Body of pancreas (tissue), 4 donors: ENCODE results near the gene SLC22A6. TPM values are rescaled to one million over a fixed set of nuclear protein-coding genes. Genes with fewer than 3 reads are reported as not detected.

Source experiments
- ATAC-seq: fragments of 150-250 bp; one replicate; pipeline ENCODE4 v1.9.1; 2016
- DNase-seq, 4 donors: peaks; one replicate each; pipeline ENCODE4 v3.0.0-alpha.2; 2019
- H3K27ac ChIP-seq, 4 donors: fragments of 200-600 bp; sonication (generic); 1 replicate in 3 of 4; 2 replicates in 1 of 4; pipeline versions ENCODE4 v1.5.1 to v1.6.1; 2016 to 2019; ENCODE audit warnings: mild to moderate bottlenecking in 1 of 4, mixed read lengths in 1 of 4, moderate library complexity in 1 of 4
- H3K27me3 ChIP-seq, 2 donors: fragments of 200-600 bp; sonication (generic); one replicate each; pipeline ENCODE4 v1.6.0; 2016; ENCODE audit warnings: mild to moderate bottlenecking in 1 of 2
- H3K36me3 ChIP-seq, 2 donors: fragments of 200-600 bp; sonication (generic); replicated peaks in 1 of 2; 2 replicates each; pipeline ENCODE4 v1.5.1; 2016; ENCODE audit warnings: low read depth in 2 of 2; ENCODE audit not compliant: insufficient read depth in 1 of 2
- H3K4me1 ChIP-seq: fragments of 200-600 bp; sonication (generic); one replicate; pipeline ENCODE4 v1.6.0; 2016
- H3K4me3 ChIP-seq, 2 donors: fragments of 200-600 bp; sonication (generic); 1 replicate in 1 of 2; 2 replicates in 1 of 2; pipeline ENCODE4 v1.5.1; 2016 to 2019
- H3K9me3 ChIP-seq, 3 donors: fragments of 200-600 bp; sonication (generic); 1 replicate in 2 of 3; 2 replicates in 1 of 3; pipeline ENCODE4 v1.5.1; 2016
- CTCF ChIP-seq, 7 experiments: fragments of 450-650 bp in 4 of 7; fragments of 200-600 bp in 3 of 7; sonication (generic) in 3 of 7; IDR thresholded peaks; one replicate each; pipeline ENCODE4 v1.5.1; 2016 to 2019; ENCODE audit warnings: antibody characterized with exemption in 7 of 7
- POLR2A ChIP-seq, 3 donors: fragments of 450-650 bp; IDR thresholded peaks; one replicate each; pipeline ENCODE4 v1.6.1; 2016; ENCODE audit warnings: antibody characterized with exemption in 3 of 3, mild to moderate bottlenecking in 2 of 3
- WGBS, 2 donors: methylation state at CpG; one replicate each; pipeline ENCODE4 v1.1.5; 2017; 5-methylcytosine and 5-hydroxymethylcytosine counted together
- intact Hi-C: fragments of 100-400 bp; cut with DNase I; formaldehyde crosslinking; loops from one replicate; pipeline ENCODE4 v1.15.1; 2023
- total RNA-seq, 2 donors: library from RNA; depleted of rRNA; stranded (reverse); fragments of >200 nt; gene quantifications; one replicate each; pipeline ENCODE4 v1.1.0, GENCODE V29; 2016

Gene SLC22A6
- total RNA-seq, 2 donors from 2014 or later, result not detected

DNA sequence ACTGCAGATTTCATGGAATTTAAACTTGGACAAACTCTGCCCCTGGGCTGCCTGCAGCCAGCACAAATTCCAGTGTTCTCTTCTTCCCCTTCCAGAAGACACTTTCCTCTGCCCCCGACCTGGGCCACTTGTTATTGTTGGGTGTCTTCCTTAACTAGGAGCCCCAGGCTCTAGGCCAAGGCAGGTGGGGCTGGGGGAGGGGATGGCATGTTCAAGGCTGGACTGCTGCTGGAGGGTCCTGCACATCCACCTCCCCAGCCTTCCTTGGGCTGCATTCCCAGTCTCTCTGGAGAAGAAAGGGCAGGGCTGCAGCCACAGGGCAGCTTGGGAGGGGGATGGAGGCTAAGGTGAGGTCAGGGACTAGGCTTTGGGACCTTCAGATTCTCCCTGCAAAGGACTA lies 11.5 kb upstream of the SLC22A6 start:
- Histone ChIP-seq H3K27me3 (no peaks in the 10 kb centered on the region), H3K27ac (no peak overlapping the region), H3K9me3 (no peaks in the 10 kb centered on the region), H3K36me3 (no peaks in the 10 kb centered on the region), H3K4me3 (no peak overlapping the region), H3K4me1 (peaks cover 7% of the 10 kb centered on the region)
- ATAC-seq (no peak), DNase-seq (no peak)
- TF ChIP-seq CTCF (IDR thresholded peaks at IDR 0.05), result no peak
- TF ChIP-seq POLR2A (IDR thresholded peaks at IDR 0.05), result no peak
- WGBS, 2 donors, result 21 to 67% methylated on average over 1 of the region's 1 CpG
- intact Hi-C loops, result no loop called here

DNA sequence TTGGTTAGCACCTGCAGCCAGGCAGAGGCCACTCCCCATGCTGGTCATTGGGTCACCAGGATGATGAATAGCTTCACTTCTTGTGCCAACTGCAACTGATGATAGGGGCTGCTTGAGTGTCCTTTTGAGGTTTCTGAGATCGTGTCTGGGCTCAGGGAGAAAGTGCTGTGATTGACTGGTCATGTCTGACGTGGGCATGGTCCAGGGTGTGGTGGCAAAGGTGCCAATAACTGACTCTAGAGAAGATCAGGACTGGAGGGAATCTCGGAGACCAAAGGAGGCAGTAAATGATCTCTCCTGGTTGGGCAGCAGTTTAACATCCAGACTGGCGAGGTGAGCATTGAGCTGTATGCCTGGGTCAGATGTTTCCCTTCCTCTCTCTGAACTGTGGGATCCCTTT lies 10.0 kb upstream of the SLC22A6 start:
- Histone ChIP-seq H3K36me3 (no peaks in the 10 kb centered on the region), H3K9me3 (no peaks in the 10 kb centered on the region), H3K4me3 (no peak overlapping the region), H3K27me3 (no peaks in the 10 kb centered on the region), H3K4me1 (peaks cover 4% of the 10 kb centered on the region), H3K27ac (no peak overlapping the region)
- intact Hi-C loops, result no loop called here
- TF ChIP-seq CTCF (IDR thresholded peaks at IDR 0.05) (no peak), POLR2A (IDR thresholded peaks at IDR 0.05) (no peak)
- WGBS, 2 donors, result 73 to 81% methylated on average over 4 of the region's 4 CpGs
- DNase-seq (no peak), ATAC-seq (no peak)

- ATAC-seq (no peak), DNase-seq (no peak)
- Histone ChIP-seq H3K9me3 (no peaks in the 10 kb centered on the region), H3K4me1 (no peaks in the 10 kb centered on the region), H3K4me3 (no peak overlapping the region), H3K27ac (no peak overlapping the region), H3K36me3 (no peaks in the 10 kb centered on the region), H3K27me3 (no peaks in the 10 kb centered on the region)
- intact Hi-C loops, result no loop called here
- 56 to 61% methylated on average over 3 to 5 of the region's 5 CpGs for WGBS, 2 donors
- TF ChIP-seq CTCF (IDR thresholded peaks at IDR 0.05), result no peak
- no peak for TF ChIP-seq POLR2A (IDR thresholded peaks at IDR 0.05)
Measured at GRCh38 chr11:62988276-62988675, 3.5 kb upstream of the SLC22A6 start.

GRCh38 chr11:62985041-62985750 lies 429 bp upstream of the SLC22A6 start:
- intact Hi-C loops, result no loop called here
- no peaks in the 10 kb centered on the region for H3K9me3 ChIP-seq
- DNase-seq, result no peak
- no peak for ATAC-seq
- H3K4me3 ChIP-seq, result no peak overlapping the region
- no peaks in the 10 kb centered on the region for H3K36me3 ChIP-seq
- no peaks in the 10 kb centered on the region for H3K4me1 ChIP-seq
- no peak for TF ChIP-seq CTCF (IDR thresholded peaks at IDR 0.05)
- no peak for TF ChIP-seq POLR2A (IDR thresholded peaks at IDR 0.05)
- H3K27me3 ChIP-seq, result no peaks in the 10 kb centered on the region
- 90 to 93% methylated on average over 3 of the region's 3 CpGs for WGBS, 2 donors
- H3K27ac ChIP-seq, result no peak overlapping the region
